Muscle layer of colon (tissue), 2 donors: Measurements from ENCODE around the gene LRRC46.

ENCODE experiments used
- H3K27ac ChIP-seq: one replicate; pipeline ENCODE4 v1.7.0; 2013; ENCODE audit warnings: low read depth, mild to moderate bottlenecking, low read length, moderate library complexity
- H3K27me3 ChIP-seq, 2 donors: one replicate each; pipeline ENCODE4 v1.7.0; 2013; ENCODE audit warnings: low read length in 2 of 2, mild to moderate bottlenecking in 2 of 2; ENCODE audit not compliant: insufficient read depth in 2 of 2, control insufficient read depth in 1 of 2
- H3K36me3 ChIP-seq: one replicate; pipeline ENCODE4 v1.7.0; 2013; ENCODE audit warnings: mild to moderate bottlenecking, low read length; ENCODE audit not compliant: insufficient read depth
- H3K4me1 ChIP-seq: one replicate; pipeline ENCODE4 v1.7.0; 2013; ENCODE audit warnings: mild to moderate bottlenecking, low read length; ENCODE audit not compliant: insufficient read depth
- H3K4me3 ChIP-seq, 2 donors: one replicate each; pipeline ENCODE4 v1.7.0; 2013; ENCODE audit warnings: low read length in 2 of 2, low read depth in 1 of 2, mild to moderate bottlenecking in 1 of 2, moderate library complexity in 1 of 2
- H3K9ac ChIP-seq: one replicate; pipeline ENCODE4 v1.7.0; 2013; ENCODE audit warnings: low read length
- H3K9me3 ChIP-seq: one replicate; pipeline ENCODE4 v1.7.0; 2013; ENCODE audit warnings: mild to moderate bottlenecking, low read length
- donor health status: abdominal sarcoma.
- donor health status: Adenocarcinoma of cecum.

The LRRC46 gene

DNA sequence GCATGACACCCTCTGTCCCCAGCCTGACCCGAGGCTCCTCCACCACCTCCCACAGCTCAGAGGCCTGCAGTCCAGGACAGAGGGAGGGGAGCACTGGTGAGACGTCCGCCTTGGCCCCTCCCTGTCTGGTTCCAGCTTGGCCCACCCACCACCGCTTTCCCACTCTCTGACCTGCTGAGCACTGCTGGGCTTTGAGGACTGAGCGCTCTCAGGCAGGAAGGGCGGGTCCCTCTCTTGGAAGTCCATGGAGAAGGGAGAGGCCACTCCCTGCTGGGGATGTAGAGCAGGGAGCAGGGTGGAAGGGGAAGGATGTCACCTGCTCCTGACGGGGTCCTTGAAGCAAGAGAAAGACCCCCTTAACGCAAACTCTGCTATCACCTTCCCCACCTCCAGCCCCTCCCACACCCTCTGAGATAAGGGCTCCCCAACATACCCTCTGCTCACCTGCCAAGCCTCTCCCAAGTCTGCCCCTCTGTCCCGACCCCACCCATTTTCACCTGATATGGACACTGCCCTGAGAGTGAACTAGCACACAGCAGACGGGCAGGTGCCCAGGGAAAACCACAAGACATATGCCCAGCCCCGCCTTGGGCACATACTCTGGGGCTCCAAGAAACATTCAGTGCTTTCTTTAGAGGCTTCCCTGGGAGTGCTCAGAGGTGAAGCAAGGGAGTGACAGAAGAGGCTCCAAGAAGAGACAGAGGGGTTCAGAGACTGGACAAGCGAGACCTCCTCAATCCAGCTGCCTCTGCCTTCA is 11.3 kb upstream of the LRRC46 start:
- peaks cover 34% of the 10 kb centered on the region for H3K36me3 ChIP-seq
- H3K4me1 ChIP-seq, result peaks cover 16% of the 10 kb centered on the region
- no peaks in the 10 kb centered on the region for H3K27me3 ChIP-seq
- H3K27ac ChIP-seq, result no peak overlapping the region
- H3K9ac ChIP-seq, result no peak overlapping the region
- H3K4me3 ChIP-seq, result peak overlapping the region in 1 of 2 donors; percentile 85
- no peaks in the 10 kb centered on the region for H3K9me3 ChIP-seq

DNA sequence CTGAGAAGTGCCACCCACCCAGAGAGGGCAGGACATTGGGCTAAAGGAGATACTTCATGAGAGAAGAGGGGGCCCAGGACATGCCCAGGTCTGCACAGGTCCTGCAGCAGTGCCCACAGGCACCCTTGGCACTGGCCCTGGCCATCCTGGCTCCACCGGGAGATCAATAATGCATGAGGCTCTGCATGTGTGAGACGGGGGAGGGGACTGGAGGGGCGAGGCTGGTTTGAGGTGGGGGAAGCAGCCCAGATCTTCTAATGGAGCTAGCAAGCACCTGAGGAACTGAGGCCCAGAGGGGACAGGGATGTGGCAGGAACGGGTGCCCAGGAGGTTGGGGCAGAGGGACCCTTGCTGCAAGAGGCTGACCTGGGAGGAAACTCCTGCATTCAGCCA is 10.4 kb upstream of the LRRC46 start:
- H3K27ac ChIP-seq, result peak overlapping the region; percentile 30
- H3K4me1 ChIP-seq, result peaks cover 16% of the 10 kb centered on the region
- H3K4me3 ChIP-seq, result peak overlapping the region; percentile 62 to 85
- H3K9me3 ChIP-seq, result no peaks in the 10 kb centered on the region
- peaks cover 42% of the 10 kb centered on the region for H3K36me3 ChIP-seq
- H3K9ac ChIP-seq, result peak overlapping the region; percentile 38
- no peaks in the 10 kb centered on the region for H3K27me3 ChIP-seq

DNA sequence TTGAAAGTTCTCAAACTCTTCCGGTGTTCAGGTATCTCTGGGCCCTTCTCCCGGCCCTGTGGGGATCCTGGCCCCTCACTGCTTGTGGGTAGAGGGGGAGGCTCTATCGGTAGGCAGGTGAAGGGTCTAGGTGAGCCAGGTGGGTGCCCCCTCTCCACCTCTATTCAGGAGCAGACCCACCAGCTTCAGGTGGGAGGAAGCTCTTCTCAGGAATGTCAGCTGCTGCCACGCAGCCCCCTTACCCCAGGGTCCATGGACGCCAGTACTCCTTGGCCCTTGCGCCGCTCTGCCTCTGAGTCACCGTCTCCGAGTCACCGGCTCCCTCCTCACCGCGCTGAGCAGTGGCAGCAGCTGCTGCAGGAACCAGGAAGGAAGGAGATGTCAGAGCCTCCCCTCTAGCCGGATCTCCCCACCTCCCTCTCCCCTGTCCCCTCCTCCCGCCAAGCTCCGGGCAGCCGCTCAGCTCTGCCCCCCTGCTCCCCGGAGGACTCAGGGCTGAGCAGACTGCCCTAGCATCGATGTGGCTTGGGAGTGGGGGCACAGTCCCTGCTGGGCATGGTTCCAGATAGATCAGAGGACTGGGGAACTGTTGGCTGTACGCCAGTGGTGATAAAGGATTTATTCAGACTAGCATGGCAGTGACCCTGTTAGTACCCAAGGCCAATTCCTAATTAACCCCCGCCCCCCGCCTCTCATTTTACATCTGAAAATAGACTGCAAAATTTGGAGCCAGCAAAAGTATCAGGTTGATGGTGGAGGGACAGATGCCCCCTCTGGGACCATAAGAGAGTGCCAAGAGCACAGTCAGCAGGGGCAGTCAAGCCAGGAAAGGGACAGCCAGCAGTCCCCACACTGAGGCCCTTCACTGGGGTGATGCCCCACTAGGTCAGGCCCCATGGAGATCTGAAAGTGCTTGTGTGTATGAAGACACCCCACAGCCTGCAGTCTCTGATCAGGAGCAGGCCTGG is 9.8 kb upstream of the LRRC46 start, which contains the start of gene OSBPL7:
OSBPL7 (minus strand) TSS at position 371 of the 968 bp plus-strand sequence. CDS start 1,516 bp downstream, outside the sequence.
- Histone ChIP-seq H3K36me3 (peaks cover 45% of the 10 kb centered on the region), H3K4me1 (peaks cover 16% of the 10 kb centered on the region), H3K27me3 (no peaks in the 10 kb centered on the region), H3K4me3 (peak within 1 kb of the TSS; percentile 62 to 85), H3K9ac (peak within 1 kb of the TSS; percentile 38), H3K27ac (peak within 1 kb of the TSS; percentile 30), H3K9me3 (no peaks in the 10 kb centered on the region)

- no peaks in the 10 kb centered on the region for H3K27me3 ChIP-seq
- no peak overlapping the region for H3K4me3 ChIP-seq
- peaks cover 16% of the 10 kb centered on the region for H3K4me1 ChIP-seq
- no peak overlapping the region for H3K27ac ChIP-seq
- peaks cover 47% of the 10 kb centered on the region for H3K36me3 ChIP-seq
- no peak overlapping the region for H3K9ac ChIP-seq
- H3K9me3 ChIP-seq, result no peaks in the 10 kb centered on the region
These were observed 8.7 kb upstream of the LRRC46 start for GRCh38 chr17:47822785-47823184.

DNA sequence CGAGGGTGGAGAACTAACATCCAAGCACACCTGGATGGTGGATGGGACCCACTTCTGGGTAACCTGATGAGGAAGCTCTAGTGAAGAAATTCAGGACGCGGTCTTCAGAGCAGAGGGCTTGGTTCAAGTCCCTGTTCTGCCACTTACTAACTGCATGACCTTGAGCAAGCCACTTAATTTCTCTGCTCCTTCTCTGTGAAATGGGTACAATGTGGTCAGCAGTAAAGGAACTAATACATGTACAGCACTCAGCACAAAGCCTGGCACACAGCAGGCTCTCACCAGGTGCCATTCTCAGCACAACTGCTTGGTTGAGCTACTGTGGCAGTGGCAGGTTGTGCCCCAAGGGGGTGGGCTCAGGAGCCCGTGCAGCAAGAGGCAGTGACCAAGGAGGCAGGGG is 8.0 kb upstream of the LRRC46 start:
- no peaks in the 10 kb centered on the region for H3K27me3 ChIP-seq
- peaks cover 51% of the 10 kb centered on the region for H3K36me3 ChIP-seq
- H3K4me1 ChIP-seq, result peaks cover 16% of the 10 kb centered on the region
- H3K4me3 ChIP-seq, result no peak overlapping the region
- no peak overlapping the region for H3K27ac ChIP-seq
- H3K9ac ChIP-seq, result no peak overlapping the region
- no peaks in the 10 kb centered on the region for H3K9me3 ChIP-seq

- no peak overlapping the region for H3K4me3 ChIP-seq
- H3K27ac ChIP-seq, result no peak overlapping the region
- no peaks in the 10 kb centered on the region for H3K9me3 ChIP-seq
- no peaks in the 10 kb centered on the region for H3K27me3 ChIP-seq
- H3K9ac ChIP-seq, result no peak overlapping the region
- peaks cover 30% of the 10 kb centered on the region for H3K36me3 ChIP-seq
- H3K4me1 ChIP-seq, result peaks cover 17% of the 10 kb centered on the region
These were observed 1.6 kb upstream of the LRRC46 start for GRCh38 chr17:47829870-47830269.

DNA sequence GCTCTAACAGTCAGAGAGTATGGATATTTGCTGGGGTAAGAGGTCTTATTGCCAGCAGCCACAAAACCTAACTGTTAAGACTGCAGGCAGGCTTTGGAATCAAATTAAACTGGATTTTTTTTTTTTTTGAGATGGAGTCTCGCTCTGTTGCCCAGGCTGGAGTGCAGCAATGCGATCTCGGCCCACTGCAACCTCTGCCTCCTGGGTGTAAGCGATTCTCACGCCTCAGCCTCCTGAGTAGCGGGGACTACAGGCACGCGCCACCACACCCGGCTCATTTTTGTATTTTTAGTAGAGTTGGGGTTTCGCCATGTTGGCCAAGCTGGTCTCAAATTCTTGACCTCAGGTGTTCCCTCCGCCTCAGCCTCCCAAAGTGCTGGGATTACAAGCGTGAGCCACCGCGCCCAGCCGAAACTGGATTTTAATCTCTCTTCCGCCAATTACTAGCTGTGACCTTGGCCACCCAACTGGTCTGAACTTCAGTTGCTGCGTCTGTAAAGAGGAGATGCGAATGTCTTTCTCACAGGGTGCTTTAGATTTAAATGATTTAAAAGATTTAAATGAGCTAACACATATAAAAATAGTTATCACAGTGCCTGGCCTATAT is 971 bp upstream of the LRRC46 start:
- H3K36me3 ChIP-seq, result peaks cover 26% of the 10 kb centered on the region
- H3K4me3 ChIP-seq, result peak overlapping the region; percentile 69 to 99
- no peak overlapping the region for H3K27ac ChIP-seq

GRCh38 chr17:47831934-47832327 is 461 bp downstream of the LRRC46 start:
- H3K27me3 ChIP-seq, result no peaks in the 10 kb centered on the region
- peaks cover 17% of the 10 kb centered on the region for H3K4me1 ChIP-seq
- H3K36me3 ChIP-seq, result peaks cover 19% of the 10 kb centered on the region
- H3K4me3 ChIP-seq, result peak overlapping the region; percentile 43 to 99
- H3K9ac ChIP-seq, result no peak overlapping the region
- peak overlapping the region; percentile 45 for H3K27ac ChIP-seq
- no peaks in the 10 kb centered on the region for H3K9me3 ChIP-seq

More for the DNA sequence above, 971 bp upstream of the LRRC46 start:
- no peaks in the 10 kb centered on the region for H3K27me3 ChIP-seq
- H3K4me1 ChIP-seq, result peaks cover 17% of the 10 kb centered on the region
- H3K9me3 ChIP-seq, result no peaks in the 10 kb centered on the region
- H3K9ac ChIP-seq, result peak overlapping the region; percentile 85

- Histone ChIP-seq H3K27ac (no peak overlapping the region), H3K9ac (no peak overlapping the region)
These were observed 3.3 kb downstream of the LRRC46 start for GRCh38 chr17:47834756-47835155.

GRCh38 chr17:47836601-47837000 is 5.1 kb downstream of the LRRC46 start:
- peaks cover 18% of the 10 kb centered on the region for H3K36me3 ChIP-seq
- peaks cover 23% of the 10 kb centered on the region for H3K4me1 ChIP-seq
- no peaks in the 10 kb centered on the region for H3K27me3 ChIP-seq
- H3K27ac ChIP-seq, result no peak overlapping the region
- no peak overlapping the region for H3K9ac ChIP-seq
- no peaks in the 10 kb centered on the region for H3K9me3 ChIP-seq
- H3K4me3 ChIP-seq, result no peak overlapping the region

More at GRCh38 chr17:47834756-47835155, 3.3 kb downstream of the LRRC46 start:
- peaks cover 20% of the 10 kb centered on the region for H3K4me1 ChIP-seq
- no peaks in the 10 kb centered on the region for H3K9me3 ChIP-seq
- H3K36me3 ChIP-seq, result peaks cover 18% of the 10 kb centered on the region
- no peak overlapping the region for H3K4me3 ChIP-seq
- no peaks in the 10 kb centered on the region for H3K27me3 ChIP-seq
